Measurements from ENCODE around the gene ZNF217. TPM values are rescaled to one million over a fixed set of nuclear protein-coding genes. Genes with fewer than 3 reads are reported as not detected.

Gene ZNF217
- total RNA-seq, 1 experiment from 2014 or later: 33.8 TPM

DNA sequence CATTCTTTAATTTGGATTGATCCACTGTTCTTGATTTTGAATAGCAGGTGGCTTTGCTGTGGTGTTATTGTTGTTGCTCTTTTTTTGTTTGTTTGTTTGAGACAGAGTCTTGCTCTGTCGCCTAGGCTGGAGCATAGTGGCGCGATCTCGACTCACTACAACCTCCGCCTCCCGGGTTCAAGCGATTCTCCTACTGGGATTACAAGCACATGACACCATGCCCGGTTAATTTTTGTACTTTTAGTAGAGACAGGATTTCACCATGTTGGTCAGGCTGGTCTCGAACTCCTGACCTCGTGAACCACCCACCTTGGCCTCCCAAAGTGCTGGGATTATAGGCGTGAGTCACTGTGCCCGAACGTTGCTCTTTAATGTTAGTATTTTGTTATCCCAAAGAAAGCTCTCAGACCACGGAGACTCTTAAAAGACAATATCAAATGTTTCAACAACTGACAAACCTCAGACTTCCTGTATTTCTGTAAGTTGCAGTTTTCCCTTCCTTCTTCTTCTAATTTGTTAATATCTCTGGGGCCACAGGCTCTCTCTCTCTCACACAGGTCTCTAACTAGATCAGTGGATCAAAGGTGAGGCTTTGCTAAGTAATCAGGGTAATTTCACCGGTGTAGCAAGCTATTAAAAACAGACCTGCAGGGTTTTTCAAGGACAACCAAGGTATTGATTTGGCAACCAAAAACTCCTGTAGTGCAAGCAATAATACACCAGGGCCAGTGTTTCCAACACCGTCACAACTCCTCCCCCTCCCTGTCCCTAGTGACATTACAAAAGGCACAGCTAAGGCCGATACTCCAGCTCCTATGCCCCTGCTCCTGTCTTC lies 48.8 kb upstream of the ZNF217 start (continued):
- TF ChIP-seq, protein P1, sequence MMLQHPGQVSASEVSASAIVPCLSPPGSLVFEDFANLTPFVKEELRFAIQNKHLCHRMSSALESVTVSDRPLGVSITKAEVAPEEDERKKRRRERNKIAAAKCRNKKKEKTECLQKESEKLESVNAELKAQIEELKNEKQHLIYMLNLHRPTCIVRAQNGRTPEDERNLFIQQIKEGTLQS (IDR thresholded peaks at IDR 0.05): no peak
- no peak for TF ChIP-seq JUND (IDR thresholded peaks at IDR 0.05)
- peak; percentile 5; the same call in 1 of the 2 replicates for TF ChIP-seq EGR1 (IDR thresholded peaks at IDR 0.05; ENCODE audit: low read depth)
- TF ChIP-seq ZFX (IDR thresholded peaks at IDR 0.05): no peak
- TF ChIP-seq ELF1 (IDR thresholded peaks at IDR 0.05; ENCODE audit: borderline replicate concordance, low read depth): no peak

DNA sequence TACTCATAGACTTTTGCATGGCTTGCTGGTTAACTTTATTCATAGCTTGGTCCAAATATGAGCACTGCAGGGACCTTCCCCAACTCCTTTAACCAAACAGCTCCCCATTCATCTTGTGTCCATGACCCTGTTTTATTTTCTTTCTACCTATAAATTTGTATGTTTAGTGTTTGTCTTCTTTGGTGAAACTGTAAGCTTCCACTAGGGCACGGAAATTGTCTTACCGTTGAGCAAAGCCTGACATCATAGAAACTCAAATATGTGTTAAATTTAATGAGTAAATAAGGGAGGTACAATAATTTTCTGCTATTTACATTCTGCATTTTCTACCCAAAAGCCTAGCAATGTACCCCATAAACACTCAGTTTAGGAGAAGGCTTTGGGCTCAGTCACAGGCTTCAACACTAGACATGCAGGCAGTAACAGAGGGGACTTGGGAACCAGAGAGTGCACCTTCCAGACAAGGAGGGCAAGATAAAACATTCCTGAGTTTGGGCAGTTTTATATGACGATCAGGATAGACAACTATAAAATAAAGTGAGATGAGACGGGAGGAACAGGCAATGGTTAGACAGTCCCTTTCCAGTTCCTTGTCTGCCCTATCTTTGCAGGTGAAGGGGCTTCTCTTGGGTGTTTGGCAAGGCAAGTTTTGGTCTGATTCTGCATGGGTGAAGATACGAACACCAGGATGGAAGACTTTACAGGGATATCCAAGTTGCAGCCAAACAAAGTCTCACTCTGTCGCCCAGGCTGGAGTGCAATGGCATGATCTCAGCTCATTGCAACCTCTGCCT lies 46.2 kb upstream of the ZNF217 start:
- ATAC-seq (no peak), DNase-seq (ENCODE audit: low read depth, low spot score) (no peak)
- H3K4me1 ChIP-seq (ENCODE audit: control insufficient read depth in 1 of 2, insufficient read depth in 2 of 2, low read length in 2 of 2): peaks cover 19 to 23% of the 10 kb centered on the region in 2 experiments
- no peaks in the 10 kb centered on the region for H3K36me3 ChIP-seq (ENCODE audit: control insufficient read depth in 1 of 2, insufficient read depth in 2 of 2, low read length in 2 of 2)
- no peak overlapping the region for H3K4me2 ChIP-seq (ENCODE audit: low read length)
- no peaks in the 10 kb centered on the region for H3K27me3 ChIP-seq (ENCODE audit: insufficient read depth, low read length)
- H3K9ac ChIP-seq (ENCODE audit: low read length): no peak overlapping the region
- ChIA-PET CTCF (no interaction called here), POLR2A (no interaction called here), RAD21 (ENCODE audit: low non-redundant PET in 1 of 2, low total read pairs in 2 of 2, uncharacterized antibody in 2 of 2, unreplicated experiment in 2 of 2) (no interaction called here)
- H3K27ac ChIP-seq (ENCODE audit: low read depth, low read length): no peak overlapping the region
- no peaks in the 10 kb centered on the region for H3K79me2 ChIP-seq (ENCODE audit: insufficient read depth, low read length)
- no peaks in the 10 kb centered on the region for H4K20me1 ChIP-seq (ENCODE audit: insufficient read depth)
- H3K9me2 ChIP-seq (ENCODE audit: insufficient read depth): no peaks in the 10 kb centered on the region
- no peaks in the 10 kb centered on the region for H3K9me3 ChIP-seq (ENCODE audit: control insufficient read depth in 1 of 2, insufficient read depth in 1 of 2, low read depth in 1 of 2, low read length in 2 of 2)
- intact Hi-C loops (cut with micrococcal nuclease): loop anchor here (5.0 kb wide), 1 partner anchor 97 kb away; no protein-coding TSS in a partner anchor
- no peak overlapping the region for H3K4me3 ChIP-seq (replicated peaks in 1 of 2; ENCODE audit: low read depth in 1 of 2, low read length in 2 of 2)
- no TSS peak for BruUV-seq (replicated peaks)
- H2AFZ ChIP-seq (ENCODE audit: low read depth, low read length, poor library complexity, severe bottlenecking): no peak overlapping the region
- TF ChIP-seq CEBPB (IDR thresholded peaks at IDR 0.05; ENCODE audit: low read depth) (no peak), EZH2 (IDR thresholded peaks at IDR 0.05) (no peak), RAD21 (IDR thresholded peaks at IDR 0.05; ENCODE audit: low read depth) (no peak), TCF7L2 (IDR thresholded peaks at IDR 0.05; ENCODE audit: borderline replicate concordance, extremely low read depth, insufficient read depth, insufficient read length) (no peak), REST (IDR thresholded peaks at IDR 0.05; ENCODE audit: low read depth) (no peak), POLR2A (IDR thresholded peaks at IDR 0.05; ENCODE audit: borderline replicate concordance, extremely low read depth, insufficient read depth, insufficient read length) (no peak), YY1 (IDR thresholded peaks at IDR 0.05; ENCODE audit: extremely low read depth, insufficient replicate concordance, low read depth, low read length) (no peak)
- TF ChIP-seq, protein P2, sequence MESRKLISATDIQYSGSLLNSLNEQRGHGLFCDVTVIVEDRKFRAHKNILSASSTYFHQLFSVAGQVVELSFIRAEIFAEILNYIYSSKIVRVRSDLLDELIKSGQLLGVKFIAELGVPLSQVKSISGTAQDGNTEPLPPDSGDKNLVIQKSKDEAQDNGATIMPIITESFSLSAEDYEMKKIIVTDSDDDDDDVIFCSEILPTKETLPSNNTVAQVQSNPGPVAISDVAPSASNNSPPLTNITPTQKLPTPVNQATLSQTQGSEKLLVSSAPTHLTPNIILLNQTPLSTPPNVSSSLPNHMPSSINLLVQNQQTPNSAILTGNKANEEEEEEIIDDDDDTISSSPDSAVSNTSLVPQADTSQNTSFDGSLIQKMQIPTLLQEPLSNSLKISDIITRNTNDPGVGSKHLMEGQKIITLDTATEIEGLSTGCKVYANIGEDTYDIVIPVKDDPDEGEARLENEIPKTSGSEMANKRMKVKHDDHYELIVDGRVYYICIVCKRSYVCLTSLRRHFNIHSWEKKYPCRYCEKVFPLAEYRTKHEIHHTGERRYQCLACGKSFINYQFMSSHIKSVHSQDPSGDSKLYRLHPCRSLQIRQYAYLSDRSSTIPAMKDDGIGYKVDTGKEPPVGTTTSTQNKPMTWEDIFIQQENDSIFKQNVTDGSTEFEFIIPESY (IDR thresholded peaks at IDR 0.05; ENCODE audit: extremely low read depth, insufficient replicate concordance, low read length): no peak
- TF ChIP-seq, protein P3, sequence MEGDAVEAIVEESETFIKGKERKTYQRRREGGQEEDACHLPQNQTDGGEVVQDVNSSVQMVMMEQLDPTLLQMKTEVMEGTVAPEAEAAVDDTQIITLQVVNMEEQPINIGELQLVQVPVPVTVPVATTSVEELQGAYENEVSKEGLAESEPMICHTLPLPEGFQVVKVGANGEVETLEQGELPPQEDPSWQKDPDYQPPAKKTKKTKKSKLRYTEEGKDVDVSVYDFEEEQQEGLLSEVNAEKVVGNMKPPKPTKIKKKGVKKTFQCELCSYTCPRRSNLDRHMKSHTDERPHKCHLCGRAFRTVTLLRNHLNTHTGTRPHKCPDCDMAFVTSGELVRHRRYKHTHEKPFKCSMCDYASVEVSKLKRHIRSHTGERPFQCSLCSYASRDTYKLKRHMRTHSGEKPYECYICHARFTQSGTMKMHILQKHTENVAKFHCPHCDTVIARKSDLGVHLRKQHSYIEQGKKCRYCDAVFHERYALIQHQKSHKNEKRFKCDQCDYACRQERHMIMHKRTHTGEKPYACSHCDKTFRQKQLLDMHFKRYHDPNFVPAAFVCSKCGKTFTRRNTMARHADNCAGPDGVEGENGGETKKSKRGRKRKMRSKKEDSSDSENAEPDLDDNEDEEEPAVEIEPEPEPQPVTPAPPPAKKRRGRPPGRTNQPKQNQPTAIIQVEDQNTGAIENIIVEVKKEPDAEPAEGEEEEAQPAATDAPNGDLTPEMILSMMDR (IDR thresholded peaks at IDR 0.05 in 2 of 3, conservative IDR thresholded peaks at IDR 0.05 in 1 of 3; ENCODE audit: borderline replicate concordance in 1 of 3, insufficient read depth in 1 of 3, low read depth in 2 of 3, low read length in 2 of 3): no peak
- TF ChIP-seq, protein P4, sequence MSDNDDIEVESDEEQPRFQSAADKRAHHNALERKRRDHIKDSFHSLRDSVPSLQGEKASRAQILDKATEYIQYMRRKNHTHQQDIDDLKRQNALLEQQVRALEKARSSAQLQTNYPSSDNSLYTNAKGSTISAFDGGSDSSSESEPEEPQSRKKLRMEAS (IDR thresholded peaks at IDR 0.05): no peak
